SU-DHL-6 (cell line): ENCODE measurements around the gene DPP10.

Source experiments
- H2AFZ ChIP-seq: fragments of 200-600 bp; sonication (generic); 2 replicates; pipeline ENCODE4 v1.6.1; 2014; ENCODE audit warnings: low read depth, mild to moderate bottlenecking, moderate library complexity, mixed read lengths, antibody characterized with exemption, low read length; ENCODE audit not compliant: severe bottlenecking
- H3F3A ChIP-seq: fragments of 200-600 bp; shearing (Covaris generic); 2 replicates; pipeline ENCODE4 v1.6.0; 2016; ENCODE audit warnings: antibody characterized with exemption, mild to moderate bottlenecking; ENCODE audit not compliant: insufficient read depth
- H3K27ac ChIP-seq: fragments of 200-600 bp; sonication (generic); 2 replicates; pipeline ENCODE4 v1.5.1; 2016; ENCODE audit warnings: low read depth, mild to moderate bottlenecking, low read length, moderate library complexity, mixed read lengths
- H3K27me3 ChIP-seq: fragments of 200-600 bp; sonication (generic), shearing (Covaris generic); 2 replicates; pipeline ENCODE4 v1.6.0; 2014; ENCODE audit warnings: mild to moderate bottlenecking, low read length
- H3K36me3 ChIP-seq: fragments of 200-600 bp; sonication (generic); 2 replicates; pipeline ENCODE4 v1.6.1; 2014; ENCODE audit warnings: mild to moderate bottlenecking, low read length, mixed read lengths
- H3K4me2 ChIP-seq: fragments of 300-600, 200-600 bp; shearing (Covaris generic), sonication (generic); 2 replicates; pipeline ENCODE4 v1.6.0; 2014; ENCODE audit warnings: low read length, low read depth, mild to moderate bottlenecking; ENCODE audit not compliant: poor library complexity, severe bottlenecking
- H3K4me3 ChIP-seq: fragments of 200-600 bp; sonication (generic); 2 replicates; pipeline ENCODE4 v1.5.1; 2014; ENCODE audit warnings: antibody characterized with exemption, low read length, mild to moderate bottlenecking, mixed read lengths; ENCODE audit not compliant: insufficient read depth, poor library complexity, severe bottlenecking
- H3K79me2 ChIP-seq: fragments of 200-600 bp; sonication (generic); 2 replicates; pipeline ENCODE4 v1.6.1; 2014; ENCODE audit warnings: mild to moderate bottlenecking, low read length, moderate library complexity; ENCODE audit not compliant: insufficient read depth
- H3K9ac ChIP-seq: fragments of 200-600 bp; sonication (generic); 2 replicates; pipeline ENCODE4 v1.7.0; 2014; ENCODE audit warnings: mild to moderate bottlenecking, low read length
- H3K9me2 ChIP-seq: fragments of 200-600 bp; sonication (generic); replicated peaks from 2 replicates; pipeline ENCODE4 v1.6.1; 2014; ENCODE audit warnings: low read length; ENCODE audit not compliant: insufficient read depth
- H3K9me3 ChIP-seq: fragments of 200-600 bp; sonication (generic); 2 replicates; pipeline ENCODE4 v1.6.1; 2014; ENCODE audit warnings: low read length, mixed read lengths; ENCODE audit not compliant: insufficient read depth
- H4K20me1 ChIP-seq: fragments of 200-600 bp; sonication (generic); 2 replicates; pipeline ENCODE4 v1.6.1; 2014; ENCODE audit warnings: low read depth, mild to moderate bottlenecking, antibody characterized with exemption, low read length, moderate library complexity, mixed read lengths
- EZH2phosphoT487 ChIP-seq: fragments of 200-600 bp; sonication (generic), shearing (Covaris generic); conservative IDR thresholded peaks from 2 replicates; pipeline ENCODE4 v1.6.1; 2018; ENCODE audit warnings: mild to moderate bottlenecking, antibody characterized with exemption, low read length, moderate library complexity, mixed read lengths
- TF ChIP-seq, protein P1 (sequence below): fragments of 200-600 bp; sonication (generic); IDR thresholded peaks from one replicate; pipeline ENCODE4 v1.5.1; 2017; ENCODE audit warnings: antibody characterized with exemption, mild to moderate bottlenecking, low read length, moderate library complexity; ENCODE audit not compliant: insufficient read depth, poor library complexity, severe bottlenecking

The DPP10 gene

DNA sequence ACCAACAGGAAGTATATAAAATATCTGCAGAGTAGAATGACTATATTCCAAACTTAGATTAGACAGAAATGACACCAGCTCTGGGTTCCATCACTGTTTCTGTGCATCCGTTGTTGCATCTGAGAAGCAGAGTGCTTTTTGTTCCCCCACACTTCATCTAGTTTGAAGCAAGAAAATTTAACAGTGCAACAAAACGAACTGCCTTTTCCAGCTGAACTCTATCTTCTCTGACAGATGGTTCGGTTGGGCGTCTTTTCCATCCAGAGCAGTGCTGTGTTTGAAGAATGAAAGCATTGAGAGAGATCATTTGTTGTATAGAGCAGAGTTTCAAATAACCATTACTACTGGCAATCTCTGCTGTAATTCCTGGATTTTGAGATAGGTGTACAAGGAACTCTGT lies 757.5 kb downstream of the DPP10 start:
- Histone ChIP-seq H3F3A (no peaks in the 10 kb centered on the region), H3K9me3 (no peaks in the 10 kb centered on the region), H3K9me2 (no peaks in the 10 kb centered on the region), H3K79me2 (no peaks in the 10 kb centered on the region), H3K27ac (no peak overlapping the region), H3K27me3 (no peaks in the 10 kb centered on the region), H4K20me1 (no peaks in the 10 kb centered on the region), H3K4me3 (no peak overlapping the region), H2AFZ (no peak overlapping the region), H3K9ac (no peak overlapping the region), H3K36me3 (no peaks in the 10 kb centered on the region), H3K4me2 (no peak overlapping the region)
- TF ChIP-seq EZH2phosphoT487: no peak
- TF ChIP-seq, protein P1, sequence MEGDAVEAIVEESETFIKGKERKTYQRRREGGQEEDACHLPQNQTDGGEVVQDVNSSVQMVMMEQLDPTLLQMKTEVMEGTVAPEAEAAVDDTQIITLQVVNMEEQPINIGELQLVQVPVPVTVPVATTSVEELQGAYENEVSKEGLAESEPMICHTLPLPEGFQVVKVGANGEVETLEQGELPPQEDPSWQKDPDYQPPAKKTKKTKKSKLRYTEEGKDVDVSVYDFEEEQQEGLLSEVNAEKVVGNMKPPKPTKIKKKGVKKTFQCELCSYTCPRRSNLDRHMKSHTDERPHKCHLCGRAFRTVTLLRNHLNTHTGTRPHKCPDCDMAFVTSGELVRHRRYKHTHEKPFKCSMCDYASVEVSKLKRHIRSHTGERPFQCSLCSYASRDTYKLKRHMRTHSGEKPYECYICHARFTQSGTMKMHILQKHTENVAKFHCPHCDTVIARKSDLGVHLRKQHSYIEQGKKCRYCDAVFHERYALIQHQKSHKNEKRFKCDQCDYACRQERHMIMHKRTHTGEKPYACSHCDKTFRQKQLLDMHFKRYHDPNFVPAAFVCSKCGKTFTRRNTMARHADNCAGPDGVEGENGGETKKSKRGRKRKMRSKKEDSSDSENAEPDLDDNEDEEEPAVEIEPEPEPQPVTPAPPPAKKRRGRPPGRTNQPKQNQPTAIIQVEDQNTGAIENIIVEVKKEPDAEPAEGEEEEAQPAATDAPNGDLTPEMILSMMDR: no peak

DNA sequence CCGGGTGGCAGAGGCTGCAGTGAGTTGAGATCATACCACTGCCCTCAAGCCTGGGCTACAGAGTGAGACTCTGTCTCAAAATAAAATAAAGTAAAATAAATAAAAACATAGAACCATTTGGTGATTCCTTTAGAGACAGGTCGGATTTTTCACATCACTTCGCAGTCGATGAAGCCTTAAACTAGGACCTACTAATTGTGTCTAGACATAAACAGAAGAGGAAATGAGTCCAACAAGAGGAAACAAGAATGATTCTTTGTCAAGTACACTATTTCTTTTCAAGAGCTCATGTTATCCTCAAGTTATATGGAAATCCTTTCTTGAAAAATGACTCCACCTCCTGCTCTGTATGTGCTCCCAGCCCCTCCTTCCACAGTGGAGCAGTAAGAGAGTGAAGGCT lies 758.9 kb downstream of the DPP10 start:
- no peaks in the 10 kb centered on the region for H3K79me2 ChIP-seq
- no peaks in the 10 kb centered on the region for H3K36me3 ChIP-seq
- no peak overlapping the region for H3K27ac ChIP-seq
- H2AFZ ChIP-seq: no peak overlapping the region
- no peak overlapping the region for H3K4me3 ChIP-seq
- TF ChIP-seq, protein P1: no peak
- no peak overlapping the region for H3K9ac ChIP-seq
- no peak overlapping the region for H3K4me2 ChIP-seq
- H3K9me3 ChIP-seq: no peaks in the 10 kb centered on the region
- no peaks in the 10 kb centered on the region for H4K20me1 ChIP-seq
- no peaks in the 10 kb centered on the region for H3K9me2 ChIP-seq
- no peaks in the 10 kb centered on the region for H3K27me3 ChIP-seq
- H3F3A ChIP-seq: no peaks in the 10 kb centered on the region

DNA sequence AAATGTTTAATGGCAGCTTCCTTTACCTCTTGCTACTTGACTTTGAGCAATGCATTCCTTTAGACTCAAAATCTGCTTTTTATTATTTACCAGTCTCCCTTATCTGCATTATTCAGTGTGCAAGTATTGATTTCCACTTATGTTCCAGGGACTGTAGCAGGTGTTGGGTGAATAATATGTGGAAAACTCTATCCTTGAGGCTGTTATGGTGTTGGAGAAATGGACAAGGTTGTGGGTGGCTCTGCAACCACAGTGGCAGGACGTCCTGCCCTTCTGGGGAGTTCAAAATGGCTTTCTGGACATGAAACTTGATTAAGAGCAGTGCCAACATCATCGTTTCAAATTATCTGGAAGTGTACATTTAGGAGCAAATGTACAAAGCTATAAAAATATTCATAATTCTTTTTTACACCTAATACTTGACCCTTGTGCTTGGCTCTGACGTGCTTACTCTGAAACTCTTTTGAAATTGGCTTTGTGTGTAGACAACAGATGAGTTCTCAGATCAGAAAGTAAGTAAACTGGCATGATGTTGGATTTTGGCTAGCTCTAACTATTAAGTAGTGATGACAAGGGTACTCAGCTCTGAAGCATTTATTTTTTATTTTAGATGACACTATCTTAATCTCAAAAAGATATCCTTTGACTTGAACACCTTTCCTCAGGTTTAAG lies 766.2 kb downstream of the DPP10 start:
- Histone ChIP-seq H3K9me3 (no peaks in the 10 kb centered on the region), H3K36me3 (no peaks in the 10 kb centered on the region), H3K27me3 (no peaks in the 10 kb centered on the region), H3K9ac (no peak overlapping the region), H3F3A (no peaks in the 10 kb centered on the region), H2AFZ (no peak overlapping the region), H3K4me2 (no peak overlapping the region), H3K4me3 (no peak overlapping the region), H3K27ac (no peak overlapping the region), H4K20me1 (no peaks in the 10 kb centered on the region), H3K9me2 (no peaks in the 10 kb centered on the region), H3K79me2 (no peaks in the 10 kb centered on the region)
- TF ChIP-seq EZH2phosphoT487: no peak
- TF ChIP-seq, protein P1: no peak

DNA sequence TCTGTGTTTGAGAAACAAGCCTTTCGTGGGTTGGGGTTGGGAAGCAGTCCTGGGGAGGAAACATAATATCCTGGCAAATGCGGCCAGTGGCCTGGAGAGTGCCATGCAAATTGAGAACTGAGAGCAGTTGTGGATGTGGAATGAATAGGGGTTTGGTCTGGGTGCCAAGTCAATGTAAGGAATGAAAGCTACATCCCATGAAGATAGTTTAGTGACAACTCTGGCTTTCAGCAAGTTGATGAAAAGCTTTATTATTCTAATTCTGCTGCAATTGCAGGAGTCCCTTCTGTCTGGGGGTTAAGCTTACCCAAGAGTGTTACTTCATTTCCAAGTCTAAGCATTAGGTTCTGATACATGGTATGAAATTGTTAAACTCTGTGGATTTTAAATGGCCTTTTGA lies 771.6 kb downstream of the DPP10 start:
- Histone ChIP-seq H3K9me3 (no peaks in the 10 kb centered on the region), H3K4me3 (no peak overlapping the region), H3K9ac (no peak overlapping the region), H3K36me3 (no peaks in the 10 kb centered on the region), H2AFZ (no peak overlapping the region), H4K20me1 (no peaks in the 10 kb centered on the region), H3F3A (no peaks in the 10 kb centered on the region), H3K27ac (no peak overlapping the region), H3K9me2 (no peaks in the 10 kb centered on the region), H3K27me3 (no peaks in the 10 kb centered on the region), H3K79me2 (no peaks in the 10 kb centered on the region), H3K4me2 (no peak overlapping the region)
- TF ChIP-seq, protein P1: no peak
- TF ChIP-seq EZH2phosphoT487: no peak
